T-helper 17 cell (primary cell): Measurements from ENCODE around the gene ANKLE2. TPM values are rescaled to one million over a fixed set of nuclear protein-coding genes. Genes with fewer than 3 reads are reported as not detected.

Experiments
- ATAC-seq: fragments of 150-1000 bp; cut with Tn5 transposase; 2 replicates; pipeline ENCODE4 v1.10.0; 2021; ENCODE audit warnings: mild to moderate bottlenecking, moderate library complexity
- DNase-seq, 3 donors: peaks; one replicate each; pipeline versions ENCODE4 v3.0.0 to v3.0.0-alpha.2; 2020 to 2021
- H3K9me3 ChIP-seq: one replicate; pipeline ENCODE4 v1.7.0; 2013; ENCODE audit warnings: low read length, mild to moderate bottlenecking; ENCODE audit not compliant: control insufficient read depth, poor library complexity, severe bottlenecking
- H3K27ac Mint-ChIP-seq: one replicate; pipeline ENCODE4 v1.8.0; 2022; ENCODE audit warnings: mild to moderate bottlenecking, moderate library complexity, mixed read lengths
- H3K27me3 Mint-ChIP-seq: one replicate; pipeline ENCODE4 v1.8.0; 2022; ENCODE audit warnings: mixed read lengths
- H3K36me3 Mint-ChIP-seq: one replicate; pipeline ENCODE4 v1.8.0; 2022; ENCODE audit warnings: low read depth, mixed read lengths
- H3K4me1 Mint-ChIP-seq: one replicate; pipeline ENCODE4 v1.8.0; 2022; ENCODE audit warnings: mild to moderate bottlenecking, mixed read lengths
- H3K4me3 Mint-ChIP-seq: one replicate; pipeline ENCODE4 v1.8.0; 2022; ENCODE audit warnings: mild to moderate bottlenecking, moderate library complexity, mixed read lengths
- total RNA-seq, 4 donors: library from RNA in 2 of 4; stranded (reverse) in 2 of 4; gene quantifications; one replicate each; pipeline ENCODE4 v1.2.3 and lab custom pipeline; 2022 to 2026

The ANKLE2 gene
- total RNA-seq, 2 donors from 2014 or later, result 82.4 to 84.2 TPM

- H3K36me3 Mint-ChIP-seq, result peaks cover 2% of the 10 kb centered on the region
- H3K27me3 Mint-ChIP-seq, result no peaks in the 10 kb centered on the region
- H3K4me3 Mint-ChIP-seq, result no peak overlapping the region
- peaks cover 4% of the 10 kb centered on the region for H3K4me1 Mint-ChIP-seq
- DNase-seq (no peak), ATAC-seq (no peak)
- no peaks in the 10 kb centered on the region for H3K9me3 ChIP-seq
- H3K27ac Mint-ChIP-seq, result peak overlapping the region; percentile 62
Observed at GRCh38 chr12:132748319-132748718, 13.3 kb downstream of the ANKLE2 start.

GRCh38 chr12:132747896-132748295, 13.7 kb downstream of the ANKLE2 start:
- H3K36me3 Mint-ChIP-seq, result peaks cover 2% of the 10 kb centered on the region
- peaks cover 4% of the 10 kb centered on the region for H3K4me1 Mint-ChIP-seq
- ATAC-seq, result no peak
- no peaks in the 10 kb centered on the region for H3K9me3 ChIP-seq
- H3K27me3 Mint-ChIP-seq, result no peaks in the 10 kb centered on the region
- H3K27ac Mint-ChIP-seq, result peak overlapping the region; percentile 62
- H3K4me3 Mint-ChIP-seq, result no peak overlapping the region
- DNase-seq, result no peak

GRCh38 chr12:132747395-132747794, 14.2 kb downstream of the ANKLE2 start:
- H3K4me3 Mint-ChIP-seq, result no peak overlapping the region
- H3K9me3 ChIP-seq, result no peaks in the 10 kb centered on the region
- H3K36me3 Mint-ChIP-seq, result peaks cover 6% of the 10 kb centered on the region
- ATAC-seq (no peak), DNase-seq (no peak)
- H3K27ac Mint-ChIP-seq, result peak overlapping the region; percentile 62
- H3K4me1 Mint-ChIP-seq, result peaks cover 4% of the 10 kb centered on the region
- H3K27me3 Mint-ChIP-seq, result no peaks in the 10 kb centered on the region

GRCh38 chr12:132746613-132747012, 15.0 kb downstream of the ANKLE2 start:
- no peak for DNase-seq
- H3K4me1 Mint-ChIP-seq, result peaks cover 4% of the 10 kb centered on the region
- no peaks in the 10 kb centered on the region for H3K9me3 ChIP-seq
- H3K4me3 Mint-ChIP-seq, result no peak overlapping the region
- ATAC-seq, result no peak
- H3K36me3 Mint-ChIP-seq, result peaks cover 6% of the 10 kb centered on the region
- no peak overlapping the region for H3K27ac Mint-ChIP-seq
- H3K27me3 Mint-ChIP-seq, result no peaks in the 10 kb centered on the region

GRCh38 chr12:132743831-132744230, 17.8 kb downstream of the ANKLE2 start:
- DNase-seq (no peak), ATAC-seq (no peak)
- no peak overlapping the region for H3K4me3 Mint-ChIP-seq
- H3K27ac Mint-ChIP-seq, result no peak overlapping the region
- H3K36me3 Mint-ChIP-seq, result peaks cover 6% of the 10 kb centered on the region
- no peaks in the 10 kb centered on the region for H3K27me3 Mint-ChIP-seq
- no peaks in the 10 kb centered on the region for H3K9me3 ChIP-seq
- H3K4me1 Mint-ChIP-seq, result peaks cover 6% of the 10 kb centered on the region

GRCh38 chr12:132741620-132742019, 20.0 kb downstream of the ANKLE2 start:
- no peaks in the 10 kb centered on the region for H3K9me3 ChIP-seq
- DNase-seq (no peak), ATAC-seq (no peak)
- no peaks in the 10 kb centered on the region for H3K27me3 Mint-ChIP-seq
- H3K4me1 Mint-ChIP-seq, result peaks cover 8% of the 10 kb centered on the region
- H3K4me3 Mint-ChIP-seq, result no peak overlapping the region
- no peak overlapping the region for H3K27ac Mint-ChIP-seq
- H3K36me3 Mint-ChIP-seq, result peaks cover 8% of the 10 kb centered on the region

GRCh38 chr12:132740652-132741051, 21.0 kb downstream of the ANKLE2 start:
- Mint-ChIP-seq H3K36me3 (peaks cover 8% of the 10 kb centered on the region), H3K27ac (peak overlapping the region; percentile 39), H3K4me3 (no peak overlapping the region), H3K27me3 (no peaks in the 10 kb centered on the region), H3K4me1 (peaks cover 8% of the 10 kb centered on the region)
- DNase-seq (no peak), ATAC-seq (no peak)
- H3K9me3 ChIP-seq, result no peaks in the 10 kb centered on the region

GRCh38 chr12:132740313-132740646, 21.4 kb downstream of the ANKLE2 start:
- no peaks in the 10 kb centered on the region for H3K27me3 Mint-ChIP-seq
- H3K27ac Mint-ChIP-seq, result peak overlapping the region; percentile 39
- H3K9me3 ChIP-seq, result no peaks in the 10 kb centered on the region
- H3K4me3 Mint-ChIP-seq, result no peak overlapping the region
- ATAC-seq (no peak), DNase-seq (no peak)
- H3K4me1 Mint-ChIP-seq, result peaks cover 6% of the 10 kb centered on the region
- peaks cover 8% of the 10 kb centered on the region for H3K36me3 Mint-ChIP-seq

GRCh38 chr12:132739600-132740312, 21.9 kb downstream of the ANKLE2 start:
- ATAC-seq (no peak), DNase-seq (no peak)
- H3K27me3 Mint-ChIP-seq, result no peaks in the 10 kb centered on the region
- peak overlapping the region; percentile 19 for H3K27ac Mint-ChIP-seq
- peaks cover 4% of the 10 kb centered on the region for H3K4me1 Mint-ChIP-seq
- no peaks in the 10 kb centered on the region for H3K9me3 ChIP-seq
- H3K4me3 Mint-ChIP-seq, result no peak overlapping the region
- peaks cover 8% of the 10 kb centered on the region for H3K36me3 Mint-ChIP-seq

GRCh38 chr12:132736913-132737312, 24.7 kb downstream of the ANKLE2 start:
- Mint-ChIP-seq H3K27me3 (no peaks in the 10 kb centered on the region), H3K4me3 (no peak overlapping the region), H3K36me3 (peaks cover 3% of the 10 kb centered on the region), H3K27ac (no peak overlapping the region), H3K4me1 (peaks cover 8% of the 10 kb centered on the region)
- no peaks in the 10 kb centered on the region for H3K9me3 ChIP-seq
- ATAC-seq (no peak), DNase-seq (no peak)

GRCh38 chr12:132736378-132736777, 25.3 kb downstream of the ANKLE2 start:
- peaks cover 8% of the 10 kb centered on the region for H3K4me1 Mint-ChIP-seq
- H3K36me3 Mint-ChIP-seq, result peaks cover 7% of the 10 kb centered on the region
- no peaks in the 10 kb centered on the region for H3K9me3 ChIP-seq
- no peak for DNase-seq
- H3K27ac Mint-ChIP-seq, result peak overlapping the region; percentile 45
- H3K4me3 Mint-ChIP-seq, result no peak overlapping the region
- no peak for ATAC-seq
- no peaks in the 10 kb centered on the region for H3K27me3 Mint-ChIP-seq

- no peaks in the 10 kb centered on the region for H3K27me3 Mint-ChIP-seq
- ATAC-seq (no peak), DNase-seq (no peak)
- H3K27ac Mint-ChIP-seq, result no peak overlapping the region
- peaks cover 7% of the 10 kb centered on the region for H3K36me3 Mint-ChIP-seq
- H3K4me3 Mint-ChIP-seq, result no peak overlapping the region
- no peaks in the 10 kb centered on the region for H3K9me3 ChIP-seq
- peaks cover 6% of the 10 kb centered on the region for H3K4me1 Mint-ChIP-seq
Observed at GRCh38 chr12:132735496-132735895, 26.1 kb downstream of the ANKLE2 start.

GRCh38 chr12:132734206-132734605, 27.4 kb downstream of the ANKLE2 start:
- H3K36me3 Mint-ChIP-seq, result peaks cover 13% of the 10 kb centered on the region
- H3K27ac Mint-ChIP-seq, result no peak overlapping the region
- H3K27me3 Mint-ChIP-seq, result no peaks in the 10 kb centered on the region
- DNase-seq, result no peak
- peaks cover 8% of the 10 kb centered on the region for H3K4me1 Mint-ChIP-seq
- H3K4me3 Mint-ChIP-seq, result no peak overlapping the region
- no peaks in the 10 kb centered on the region for H3K9me3 ChIP-seq
- no peak for ATAC-seq

- Mint-ChIP-seq H3K27me3 (no peaks in the 10 kb centered on the region), H3K4me1 (peaks cover 10% of the 10 kb centered on the region), H3K4me3 (no peak overlapping the region), H3K36me3 (peaks cover 9% of the 10 kb centered on the region), H3K27ac (no peak overlapping the region)
- H3K9me3 ChIP-seq, result no peaks in the 10 kb centered on the region
- no peak for DNase-seq
- no peak for ATAC-seq
Observed at GRCh38 chr12:132731574-132731973, 30.1 kb downstream of the ANKLE2 start.
